GM18505 (cell line): Measurements from ENCODE around the gene LMOD1.

Experiments
- ATAC-seq: cut with Tn5 transposase; IDR thresholded peaks from one replicate; pipeline ENCODE4 v1.9.1; 2021; ENCODE audit not compliant: unreplicated experiment
- POLR2A ChIP-seq: IDR thresholded peaks from 4 replicates; pipeline ENCODE4 v1.6.1; 2011; ENCODE audit warnings: borderline replicate concordance; ENCODE audit not compliant: insufficient read depth, insufficient read length; ENCODE audit errors: extremely low read depth

LMOD1 gene

DNA sequence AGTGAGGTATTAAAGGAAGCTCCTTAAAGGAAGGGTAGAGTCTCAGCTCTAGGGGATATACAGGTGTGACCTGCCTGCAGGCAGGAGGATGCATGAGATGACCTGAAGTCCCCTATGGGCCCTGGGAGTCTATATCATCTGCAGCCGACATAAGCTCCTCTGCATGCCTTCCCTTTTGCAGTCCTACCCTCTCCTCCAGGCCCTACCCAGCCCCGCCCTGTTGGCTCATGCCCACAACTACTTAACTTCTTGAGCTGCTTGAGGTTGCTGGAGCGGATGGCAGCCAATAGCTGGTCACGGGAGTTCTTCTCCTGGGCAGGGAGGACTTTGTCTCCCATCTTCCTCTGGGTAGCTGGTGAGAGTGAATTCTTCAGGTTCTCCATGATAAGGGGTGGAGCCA, 47.4 kb downstream of the LMOD1 start:
- no peak for TF ChIP-seq POLR2A
- ATAC-seq = no peak

DNA sequence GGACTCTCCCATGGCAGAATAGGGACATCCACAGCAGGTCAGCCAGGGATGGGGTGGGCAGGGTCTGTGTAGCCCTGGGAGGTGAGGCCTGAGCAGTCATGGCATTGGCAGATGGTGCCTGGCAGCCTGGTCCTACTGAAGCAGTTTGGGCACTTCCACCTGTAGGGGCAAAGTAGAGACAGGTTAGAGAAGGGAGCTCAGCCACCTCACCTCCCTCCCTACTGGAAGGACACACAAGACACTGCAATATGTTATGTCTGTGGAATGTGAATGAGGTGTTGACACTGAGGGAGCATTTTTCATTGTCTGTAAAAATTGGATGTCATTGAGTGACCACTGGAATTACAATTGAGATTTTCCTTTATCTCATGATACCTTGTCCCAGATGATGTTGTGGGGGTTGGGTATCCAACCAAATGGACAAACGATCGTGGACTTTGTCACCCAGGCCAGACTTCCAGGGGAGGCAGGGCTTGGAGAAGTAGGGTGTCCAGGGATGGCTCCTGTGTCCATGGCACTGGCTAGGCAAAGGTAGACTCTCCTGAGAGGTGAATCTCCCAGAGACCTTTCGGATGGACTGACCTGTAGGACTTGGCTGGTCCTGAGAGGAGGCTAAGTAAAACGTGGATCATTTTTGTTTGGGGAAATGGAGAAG, 48.0 kb downstream of the LMOD1 start:
- TF ChIP-seq POLR2A = no peak
- ATAC-seq = no peak

DNA sequence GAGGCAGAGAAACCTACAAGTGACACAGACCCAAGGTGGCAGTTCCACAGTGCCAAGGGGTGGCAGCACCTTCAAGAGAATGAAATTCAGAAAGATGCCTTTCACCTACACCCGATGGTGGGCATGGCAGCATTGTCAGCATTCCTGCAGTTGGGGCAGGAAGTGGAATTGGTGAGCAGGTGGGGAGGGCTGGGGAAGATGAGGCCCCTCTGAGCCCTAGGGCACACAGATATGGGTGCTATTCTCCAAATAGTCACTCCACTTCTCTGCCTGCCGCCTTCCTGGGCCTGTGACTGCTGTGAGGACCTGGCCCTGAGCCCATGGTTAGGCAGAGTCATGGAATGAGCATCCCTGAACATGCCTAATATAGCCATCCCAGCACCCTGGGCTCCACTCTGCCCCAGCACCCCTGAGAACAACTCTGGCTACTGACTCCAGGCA, 49.4 kb downstream of the LMOD1 start:
- no peak for ATAC-seq
- TF ChIP-seq POLR2A = no peak

DNA sequence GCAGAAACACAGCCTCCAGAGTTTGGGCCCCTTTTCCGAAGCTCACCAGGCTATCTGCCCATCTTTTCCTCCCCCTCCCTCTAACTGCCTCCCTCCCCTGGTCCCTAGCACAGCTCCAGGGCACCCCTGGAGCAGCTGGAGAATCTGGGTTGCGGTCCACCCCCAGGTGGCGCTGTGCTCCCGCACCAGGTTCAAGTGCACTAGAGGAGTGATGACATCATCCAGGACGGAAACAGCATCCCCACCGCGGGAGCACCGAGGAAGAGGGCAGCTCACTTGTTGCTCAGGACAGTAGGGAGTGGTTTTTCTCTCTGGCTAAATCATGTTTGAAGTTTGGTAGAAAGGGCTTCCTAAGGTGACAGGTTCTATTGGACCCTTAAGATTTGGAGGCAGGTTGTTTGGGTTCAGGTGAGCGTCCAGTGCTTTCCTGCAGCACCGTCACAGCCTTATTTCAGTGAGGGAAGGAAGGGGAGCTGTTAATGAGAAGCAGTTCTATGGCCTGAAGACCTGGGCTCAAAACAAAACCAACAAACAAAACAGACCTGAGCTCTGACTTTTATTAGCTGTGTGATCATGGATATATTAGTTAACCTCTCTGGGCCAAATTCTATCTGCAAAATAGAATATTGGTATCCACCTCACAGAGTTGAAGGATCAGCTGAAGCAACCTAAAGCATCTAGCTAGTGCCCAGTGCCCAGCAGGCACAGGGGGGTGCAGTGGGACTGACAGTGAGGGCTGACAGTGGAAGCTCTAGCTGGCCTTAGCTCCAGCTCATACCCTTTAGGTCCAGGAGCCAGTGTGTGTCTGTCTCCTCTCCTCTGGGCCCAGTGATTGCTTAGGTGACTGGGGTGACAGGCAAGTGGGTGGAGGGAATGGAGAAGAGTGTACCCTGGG, 50.2 kb downstream of the LMOD1 start:
- TF ChIP-seq POLR2A = no peak
- ATAC-seq = no peak

DNA sequence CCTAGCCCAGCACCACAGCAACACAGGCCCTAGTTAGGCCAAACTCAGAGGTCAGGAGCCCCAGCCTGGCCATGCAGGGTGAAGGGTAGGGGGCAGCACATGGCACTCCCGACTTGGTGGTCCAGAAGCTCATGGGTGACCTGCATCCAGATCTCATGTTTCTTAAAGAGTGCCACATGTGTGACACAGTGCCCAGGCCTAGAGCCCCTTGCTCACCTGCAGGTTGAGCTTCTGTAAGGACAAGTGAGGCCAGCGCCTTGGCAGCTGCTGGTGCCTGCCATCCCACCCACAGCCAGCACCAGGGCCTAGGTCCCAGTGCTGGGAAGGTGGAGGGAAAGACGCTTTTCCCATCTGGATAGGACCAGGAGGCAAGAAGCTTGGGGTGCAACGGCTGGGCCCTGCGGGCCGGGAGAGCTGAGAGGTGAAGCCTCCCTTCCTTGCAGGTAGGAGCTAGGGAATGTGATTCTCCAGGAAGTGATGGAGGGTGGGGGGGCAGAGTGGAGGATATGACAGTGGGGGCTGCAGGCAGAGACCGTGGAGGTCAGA, 51.2 kb downstream of the LMOD1 start:
- TF ChIP-seq POLR2A = no peak
- ATAC-seq = no peak

DNA sequence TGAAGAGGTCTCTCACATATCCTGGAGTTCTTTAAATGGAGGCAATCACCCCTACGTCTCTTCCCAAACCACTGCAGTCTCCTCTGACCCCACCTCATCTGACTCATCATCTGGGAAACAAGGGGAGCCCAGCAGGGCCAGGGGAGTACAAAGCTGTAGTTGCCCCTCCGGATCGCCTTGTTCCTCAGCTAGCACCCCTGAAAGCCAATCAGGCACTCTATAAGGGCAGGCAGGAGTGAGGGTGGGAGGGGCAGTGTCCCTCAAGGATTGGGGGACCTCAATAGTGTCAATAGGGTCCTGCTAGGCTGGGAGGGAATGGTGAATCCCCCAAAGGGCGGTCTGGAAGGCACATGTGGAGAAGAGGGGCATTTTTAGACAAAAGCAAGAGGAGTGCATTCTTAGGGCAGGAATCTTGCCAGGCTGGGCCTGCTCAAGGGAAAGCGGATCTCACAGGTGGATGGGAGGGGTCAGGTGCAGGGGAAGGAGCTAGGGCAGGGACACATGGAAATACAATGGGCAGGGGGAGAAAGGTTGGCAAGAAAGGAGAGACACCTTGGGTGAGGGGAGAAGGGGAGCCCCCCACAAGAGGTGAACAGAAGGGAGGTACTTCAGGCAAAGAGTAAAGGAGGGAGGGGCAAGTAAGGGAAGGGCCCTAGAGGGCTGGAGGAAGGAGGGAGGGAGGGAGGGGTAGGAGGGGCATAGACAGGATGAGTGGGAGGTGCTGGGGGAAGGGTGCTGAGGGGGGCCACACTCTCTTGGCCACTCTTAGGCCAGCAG, 51.8 kb downstream of the LMOD1 start:
- TF ChIP-seq POLR2A = no peak
- no peak for ATAC-seq

DNA sequence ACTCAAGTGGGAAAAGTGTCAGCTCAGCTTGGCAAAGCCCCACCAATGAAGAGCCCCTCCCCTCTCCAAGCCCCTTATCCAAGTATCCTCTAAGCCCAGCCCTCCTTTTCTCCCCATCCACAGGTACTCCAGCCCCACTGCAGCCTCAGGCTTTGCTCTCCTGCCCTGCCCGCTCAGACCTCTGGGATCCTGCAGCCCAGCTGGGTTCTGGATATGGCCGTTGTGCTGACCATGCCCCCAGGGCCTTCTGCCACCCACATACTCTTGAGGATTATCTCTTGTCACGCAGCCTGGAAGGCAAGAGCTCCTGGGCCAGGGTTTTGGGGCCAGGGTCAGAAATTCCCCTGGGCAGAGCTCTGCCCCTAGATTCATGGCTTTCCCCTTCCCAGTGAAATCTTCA, 52.9 kb downstream of the LMOD1 start:
- no peak for ATAC-seq
- TF ChIP-seq POLR2A = no peak

DNA sequence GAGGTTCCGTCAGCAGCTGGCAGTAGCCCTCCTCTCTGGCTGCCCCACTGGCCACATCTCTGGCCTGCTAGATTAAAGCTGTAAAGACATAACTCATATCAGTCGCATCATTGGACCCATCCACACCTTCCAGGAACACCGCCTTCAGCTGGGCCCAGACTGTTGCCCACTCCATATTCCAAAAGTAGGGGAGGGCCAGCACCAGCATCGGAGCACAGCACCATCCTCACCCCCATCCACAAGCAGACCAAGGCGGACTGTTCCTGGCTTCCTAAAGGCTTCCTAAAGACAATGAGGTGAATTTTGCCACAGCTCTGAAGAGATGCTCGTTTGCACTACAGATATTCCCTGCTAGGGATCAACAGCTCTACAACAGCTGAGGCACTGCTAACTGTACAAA, 54.1 kb downstream of the LMOD1 start:
- TF ChIP-seq POLR2A = no peak
- ATAC-seq = no peak

DNA sequence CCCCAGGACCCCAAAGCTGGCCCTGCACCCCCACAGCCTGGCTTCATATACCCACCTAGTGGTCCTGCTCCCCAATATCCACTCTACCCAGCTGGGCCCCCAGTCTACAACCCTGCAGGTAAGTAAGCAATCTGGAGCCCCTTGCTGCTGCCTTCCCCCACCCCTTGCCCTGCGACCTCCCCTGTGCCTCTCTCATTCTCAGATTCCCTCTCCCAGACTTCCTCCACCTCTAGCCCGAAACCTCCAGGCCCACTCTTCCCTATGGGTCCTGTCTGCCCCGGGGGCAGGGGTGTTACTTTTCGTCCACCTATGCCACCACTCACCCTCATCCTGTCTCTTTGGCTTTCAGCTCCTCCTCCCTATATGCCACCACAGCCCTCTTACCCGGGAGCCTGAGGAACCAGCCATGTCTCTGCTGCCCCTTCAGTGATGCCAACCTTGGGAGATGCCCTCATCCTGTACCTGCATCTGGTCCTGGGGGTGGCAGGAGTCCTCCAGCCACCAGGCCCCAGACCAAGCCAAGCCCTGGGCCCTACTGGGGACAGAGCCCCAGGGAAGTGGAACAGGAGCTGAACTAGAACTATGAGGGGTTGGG, 54.8 kb downstream of the LMOD1 start:
- TF ChIP-seq POLR2A = no peak
- ATAC-seq = no peak

DNA sequence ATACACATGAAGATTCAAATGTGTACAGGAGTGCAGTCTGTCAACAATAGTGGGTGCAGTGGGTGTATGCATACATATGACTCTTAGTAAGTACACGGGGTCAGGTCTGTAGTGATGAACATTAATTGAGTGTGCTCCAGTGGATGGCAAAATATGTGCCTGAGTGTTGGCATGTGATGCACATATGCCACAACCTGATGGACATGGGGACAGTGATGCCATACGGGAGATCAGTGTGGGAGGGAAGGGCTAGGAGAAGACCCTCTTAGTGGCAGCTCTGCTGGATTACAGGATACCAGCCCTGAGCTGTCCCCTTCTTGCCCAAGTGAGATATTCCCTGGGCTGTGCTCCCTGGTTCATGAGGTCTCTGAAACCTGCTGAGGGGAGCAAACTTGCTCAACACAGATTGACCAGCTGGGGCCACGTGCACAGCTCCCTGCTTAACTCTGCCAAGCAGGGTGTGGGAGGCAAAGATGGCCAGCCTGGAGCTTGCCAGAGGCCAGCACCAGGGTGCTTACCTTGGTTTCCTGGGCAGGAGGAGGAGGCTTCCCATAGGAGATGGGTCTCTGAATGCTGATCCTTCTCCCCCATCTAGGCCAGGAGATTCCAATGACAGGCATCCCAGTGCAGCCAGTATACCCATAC, 55.4 kb downstream of the LMOD1 start:
- ATAC-seq = no peak
- TF ChIP-seq POLR2A = no peak

DNA sequence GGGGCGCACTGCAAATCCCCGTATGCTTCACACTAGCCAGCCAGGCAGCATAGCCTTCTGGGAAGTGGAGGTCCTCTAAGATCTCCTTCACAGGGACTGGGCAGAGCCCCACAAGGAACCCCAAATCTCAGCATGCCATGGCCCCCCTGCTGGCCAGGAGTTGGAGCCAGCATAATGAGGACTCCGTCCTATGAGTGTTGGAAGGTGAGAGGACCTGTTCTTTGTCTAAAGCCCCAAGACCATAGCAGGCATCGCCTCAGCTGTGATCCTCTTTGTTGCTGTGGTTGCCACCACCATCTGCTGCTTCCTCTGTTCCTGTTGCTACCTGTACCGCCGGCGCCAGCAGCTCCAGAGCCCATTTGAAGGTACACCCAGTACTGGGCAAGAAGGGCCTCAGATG, 56.1 kb downstream of the LMOD1 start:
- no peak for ATAC-seq
- no peak for TF ChIP-seq POLR2A
